Measurements from ENCODE around the gene KSR1.

Gene KSR1

DNA sequence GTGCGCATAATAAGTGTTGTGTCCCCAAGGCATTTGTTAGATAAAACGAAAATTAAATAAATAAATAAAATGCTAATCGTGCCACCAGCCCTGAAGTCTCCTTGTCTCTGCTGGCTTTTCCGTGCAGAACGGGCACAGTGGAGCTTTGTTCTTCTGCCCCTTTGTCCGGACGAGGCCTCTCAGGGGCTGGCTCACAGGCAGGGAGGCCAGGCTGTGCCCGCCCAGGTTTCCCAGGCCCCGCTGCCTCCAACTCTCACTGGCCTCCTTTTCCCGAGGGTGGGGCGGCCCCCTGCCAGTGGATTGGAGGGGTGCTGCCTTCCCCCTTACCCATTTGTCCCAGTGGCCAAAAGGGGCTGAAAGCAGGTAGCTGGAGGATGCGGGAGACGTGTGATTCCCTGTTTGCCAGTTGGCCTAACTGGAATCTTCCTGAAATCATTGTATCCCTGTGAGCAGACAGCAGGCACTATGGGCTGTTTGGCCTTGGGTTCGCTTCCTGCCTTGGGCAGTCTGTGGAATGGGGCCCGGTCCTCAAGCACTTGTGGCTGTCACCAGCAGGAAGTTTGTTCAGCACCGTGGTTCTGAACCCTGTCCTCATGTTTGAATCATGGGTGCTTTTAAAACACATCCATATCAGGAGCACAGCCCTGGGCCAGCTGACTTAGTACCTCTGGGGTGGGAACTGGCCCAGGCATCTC lies 64.4 kb downstream of the KSR1 start:
- no peak overlapping the region for H3K4me3 ChIP-seq (ENCODE audit: low read depth, low read length)
- TF ChIP-seq CTCF (IDR thresholded peaks at IDR 0.05; ENCODE audit: low read depth, low read length) = no peak

- no peak for TF ChIP-seq CTCF (IDR thresholded peaks at IDR 0.05; ENCODE audit: low read depth, low read length)
Measured at GRCh38 chr17:27521281-27522027, 65.2 kb downstream of the KSR1 start.

DNA sequence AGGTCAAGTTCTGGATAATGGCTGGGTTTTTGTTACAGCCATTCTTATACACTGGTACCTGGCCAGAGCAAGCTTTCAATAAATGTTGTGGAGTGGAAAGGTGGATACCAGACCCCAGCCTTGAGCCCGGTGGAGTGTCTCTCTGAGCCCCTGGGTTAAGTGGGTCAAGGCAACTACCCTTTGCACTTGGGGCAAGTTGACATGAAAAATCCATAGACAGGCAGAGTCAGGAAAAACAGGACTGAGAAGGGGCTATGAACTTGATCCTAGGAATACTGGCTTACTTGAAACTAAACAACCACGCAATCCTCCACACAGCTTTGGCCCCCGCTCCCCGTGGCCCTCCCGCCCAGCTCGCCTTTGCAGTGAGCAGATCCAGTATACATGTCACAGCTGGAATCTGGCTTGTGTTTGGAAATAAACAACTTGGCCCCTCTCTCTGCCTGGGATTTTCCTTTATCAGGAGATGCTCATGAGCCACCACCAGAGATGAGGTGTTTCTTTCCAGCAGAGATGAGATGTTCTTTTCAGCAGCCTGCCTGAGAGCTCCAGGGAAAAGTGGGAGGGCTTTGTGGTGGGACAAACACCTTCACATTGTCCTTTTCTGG lies 65.9 kb downstream of the KSR1 start:
- no peak overlapping the region for H3K4me3 ChIP-seq (ENCODE audit: low read depth, low read length)
- TF ChIP-seq CTCF (IDR thresholded peaks at IDR 0.05; ENCODE audit: low read depth, low read length) = no peak

More at GRCh38 chr17:27521281-27522027, 65.2 kb downstream of the KSR1 start:
- H3K4me3 ChIP-seq (ENCODE audit: low read depth, low read length) = no peak overlapping the region

GRCh38 chr17:27523712-27524111 lies 67.5 kb downstream of the KSR1 start:
- TF ChIP-seq CTCF (IDR thresholded peaks at IDR 0.05; ENCODE audit: low read depth, low read length) = no peak
- no peak overlapping the region for H3K4me3 ChIP-seq (ENCODE audit: low read depth, low read length)

DNA sequence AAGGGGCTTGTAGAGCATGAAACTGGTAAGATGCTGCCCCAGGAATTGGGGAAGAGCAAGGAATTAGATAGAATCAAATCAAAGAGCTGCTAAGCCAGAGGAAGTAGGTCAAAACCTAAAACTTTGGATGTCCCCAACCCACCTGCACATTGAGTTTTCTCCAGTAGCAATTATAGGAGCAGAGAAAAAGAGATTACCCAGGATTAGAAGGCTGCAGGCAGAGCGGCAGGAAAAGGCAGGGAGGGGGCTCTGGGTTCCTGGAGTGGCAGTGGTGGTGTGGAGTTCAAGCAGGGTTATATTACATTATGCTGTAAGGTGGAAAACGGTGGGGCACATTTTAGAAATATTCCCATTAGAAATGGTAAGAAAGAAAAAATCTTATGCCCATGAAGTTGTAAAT lies 68.3 kb downstream of the KSR1 start:
- H3K4me3 ChIP-seq (ENCODE audit: low read depth, low read length) = no peak overlapping the region
- TF ChIP-seq CTCF (IDR thresholded peaks at IDR 0.05; ENCODE audit: low read depth, low read length) = no peak

GRCh38 chr17:27525316-27525715 lies 69.1 kb downstream of the KSR1 start:
- no peak for TF ChIP-seq CTCF (IDR thresholded peaks at IDR 0.05; ENCODE audit: low read depth, low read length)
- no peak overlapping the region for H3K4me3 ChIP-seq (ENCODE audit: low read depth, low read length)
